H1 (cell line): ENCODE data around the gene POLN. TPM values are rescaled to one million over a fixed set of nuclear protein-coding genes. Genes with fewer than 3 reads are reported as not detected.

Experiments
- JUN ChIP-seq: IDR thresholded peaks from 2 replicates; pipeline ENCODE4 v1.6.1; 2011; ENCODE audit warnings: low read depth, mild to moderate bottlenecking, improper control_type of control experiment, low read length
- polyA plus RNA-seq, 7 experiments: library from polyadenylated mRNA; depleted of rRNA in 3 of 7; stranded (reverse) in 5 of 7; unstranded in 2 of 7; fragments of >200 nt in 5 of 7; fragments of 200-250 nt in 2 of 7; gene quantifications; 1 replicate in 5 of 7; 2 replicates in 1 of 7; 4 replicates in 1 of 7; pipeline versions ENCODE4 v1.2.1 to v1.2.3, GENCODE V29; 2011 to 2013; ENCODE audit warnings: missing spikeins in 2 of 7, mixed read lengths in 2 of 7
- total RNA-seq: library from RNA; stranded (reverse); fragmentation: NEBNext Ultra II Directional; extraction: Animal tissue kit (Norgen Biotek cat#: 25700); gene quantifications from 2 replicates; pipeline ENCODE4 v1.2.1, GENCODE V29; 2021

The POLN gene
- total and polyA plus RNA-seq, 2 of the 8 experiments (the other 6 are each of a cell fraction or from before 2014, with no cell fraction given), result 0.98 to 1.5 TPM

GRCh38 chr4:2069986-2070385 is 171.9 kb downstream of the POLN start (continued):
- no peak for TF ChIP-seq JUN
